ENCODE measurements around the gene BRD1.

- TF ChIP-seq CTCF (IDR thresholded peaks at IDR 0.05): no peak
- no peak for TF ChIP-seq POLR2A (IDR thresholded peaks at IDR 0.05)
Measured at GRCh38 chr22:49791682-49792081, 36.0 kb downstream of the BRD1 start.

All from uterus (tissue), 2 donors.